Measurements from ENCODE around the gene FCGBP.

Gene FCGBP

DNA sequence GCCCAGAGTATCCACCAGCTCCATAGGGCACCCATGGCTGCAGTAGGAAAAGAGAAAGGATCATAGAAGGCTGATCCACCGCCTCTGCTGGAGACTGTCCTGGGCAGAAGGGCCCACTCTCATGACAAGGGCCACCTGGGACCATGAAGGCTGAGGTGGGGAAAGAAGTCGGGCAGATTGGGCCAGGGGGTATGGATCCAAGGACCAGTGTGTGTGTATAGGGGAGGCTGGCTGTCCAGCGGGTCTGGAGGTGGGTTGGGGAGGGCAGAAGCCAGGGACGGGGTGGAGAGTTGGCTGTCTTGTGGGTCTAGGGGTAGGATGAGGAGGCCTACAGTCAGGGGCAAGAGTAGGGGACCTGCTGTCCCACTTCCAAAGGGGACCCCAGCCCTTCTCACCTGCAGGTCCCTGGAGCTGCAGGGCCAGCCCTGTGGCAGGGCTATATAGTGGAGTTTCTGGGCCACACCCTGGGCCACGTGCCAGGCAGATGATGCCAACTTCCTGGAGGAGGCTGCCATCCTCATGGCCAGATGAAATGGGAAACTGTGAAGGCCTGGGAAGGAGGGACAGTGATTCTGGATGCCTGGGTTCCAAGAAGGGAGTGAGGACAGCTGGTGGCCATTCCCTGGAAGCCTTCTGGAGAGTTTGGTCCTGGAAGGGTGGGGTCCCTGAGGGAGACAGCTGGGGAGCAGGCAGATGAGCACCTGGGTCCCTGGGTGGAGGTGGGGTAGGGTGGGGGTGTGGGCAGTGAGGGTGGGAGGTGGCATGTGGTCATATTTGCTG lies at the start of gene FCGBP:
FCGBP (minus strand) TSS at position 51 of the 780 bp plus-strand sequence.
- H3K27ac ChIP-seq, result peak within 1 kb of the TSS; percentile 77; the same call in 1 of the 2 replicates

GRCh38 chr19:39983695-39984300 lies 49.4 kb upstream of the FCGBP start:
- H3K27ac ChIP-seq, result no peak overlapping the region
- TF ChIP-seq CTCF (conservative IDR thresholded peaks at IDR 0.05), result no peak

More for the DNA sequence above, at the start of gene FCGBP:
- TF ChIP-seq CTCF (conservative IDR thresholded peaks at IDR 0.05), result no peak

- no peak overlapping the region for H3K27ac ChIP-seq
- TF ChIP-seq CTCF (conservative IDR thresholded peaks at IDR 0.05), result no peak
These were observed 48.4 kb upstream of the FCGBP start for GRCh38 chr19:39982883-39983282.

DNA sequence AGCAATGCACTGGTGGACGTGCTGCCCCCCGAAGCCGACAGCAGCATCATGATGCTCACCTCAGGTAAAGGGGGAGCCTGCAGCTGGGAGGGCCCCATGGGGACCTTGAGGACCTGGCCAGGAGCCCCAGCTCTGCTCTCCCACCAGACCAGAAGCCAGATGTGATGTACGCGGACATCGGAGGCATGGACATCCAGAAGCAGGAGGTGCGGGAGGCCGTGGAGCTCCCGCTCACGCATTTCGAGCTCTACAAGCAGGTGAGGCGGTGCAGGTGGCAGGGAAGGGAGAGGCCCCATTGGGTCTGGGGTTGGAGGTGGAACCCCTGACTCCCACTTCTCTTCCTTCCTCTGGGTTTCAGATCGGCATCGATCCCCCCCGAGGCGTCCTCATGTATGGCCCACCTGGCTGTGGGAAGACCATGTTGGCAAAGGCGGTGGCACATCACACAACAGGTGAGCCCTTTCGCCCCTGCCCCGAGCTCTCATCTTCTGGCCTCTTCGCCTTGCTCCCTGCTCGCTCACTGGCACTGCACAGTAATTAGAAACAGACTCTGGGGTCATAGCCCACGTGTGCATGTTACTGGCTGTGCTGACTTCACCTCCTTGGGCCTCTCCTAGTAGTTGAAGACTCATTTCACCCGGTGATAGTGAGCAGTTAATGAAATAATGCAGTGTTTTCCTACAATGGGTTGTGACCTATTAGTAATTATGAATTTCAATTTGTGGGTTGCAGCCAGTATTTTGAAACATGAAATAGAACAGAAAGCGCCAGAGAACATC lies 40.1 kb upstream of the FCGBP start:
- no peak for TF ChIP-seq CTCF (conservative IDR thresholded peaks at IDR 0.05)
- no peak overlapping the region for H3K27ac ChIP-seq

DNA sequence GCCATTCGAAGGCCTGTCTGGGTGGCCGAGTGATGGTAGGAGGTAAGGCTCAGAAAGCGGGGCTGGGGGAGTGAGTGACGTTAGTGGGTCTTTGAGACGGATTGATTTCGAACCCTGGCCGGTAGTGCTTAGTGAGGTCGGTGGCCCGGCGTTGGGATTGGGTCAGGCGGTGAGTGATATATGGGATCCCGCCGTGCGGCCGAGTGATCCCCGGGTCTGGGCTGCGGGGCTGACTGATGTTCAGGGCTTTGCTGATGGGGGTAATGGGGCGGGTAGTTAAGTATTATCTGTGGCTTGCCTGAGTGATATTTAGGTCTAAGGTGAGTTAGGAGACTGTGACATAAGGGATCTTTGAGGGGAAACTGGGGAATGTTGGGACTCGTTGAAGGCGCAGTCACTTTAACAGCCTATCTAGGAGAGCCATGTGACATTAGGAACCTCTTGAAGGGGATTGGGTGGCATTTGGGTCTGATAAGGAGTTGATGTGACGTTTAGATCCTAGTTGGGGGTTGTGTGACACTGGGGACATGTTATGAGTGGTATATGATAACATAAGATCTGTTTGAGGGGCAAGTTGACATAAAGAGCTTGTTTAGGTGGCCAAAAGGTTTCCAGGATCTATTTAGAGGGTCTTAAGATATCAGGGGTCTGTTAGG lies 37.1 kb upstream of the FCGBP start:
- no peak for TF ChIP-seq CTCF (conservative IDR thresholded peaks at IDR 0.05)
- peak overlapping the region; percentile 94 for H3K27ac ChIP-seq

DNA sequence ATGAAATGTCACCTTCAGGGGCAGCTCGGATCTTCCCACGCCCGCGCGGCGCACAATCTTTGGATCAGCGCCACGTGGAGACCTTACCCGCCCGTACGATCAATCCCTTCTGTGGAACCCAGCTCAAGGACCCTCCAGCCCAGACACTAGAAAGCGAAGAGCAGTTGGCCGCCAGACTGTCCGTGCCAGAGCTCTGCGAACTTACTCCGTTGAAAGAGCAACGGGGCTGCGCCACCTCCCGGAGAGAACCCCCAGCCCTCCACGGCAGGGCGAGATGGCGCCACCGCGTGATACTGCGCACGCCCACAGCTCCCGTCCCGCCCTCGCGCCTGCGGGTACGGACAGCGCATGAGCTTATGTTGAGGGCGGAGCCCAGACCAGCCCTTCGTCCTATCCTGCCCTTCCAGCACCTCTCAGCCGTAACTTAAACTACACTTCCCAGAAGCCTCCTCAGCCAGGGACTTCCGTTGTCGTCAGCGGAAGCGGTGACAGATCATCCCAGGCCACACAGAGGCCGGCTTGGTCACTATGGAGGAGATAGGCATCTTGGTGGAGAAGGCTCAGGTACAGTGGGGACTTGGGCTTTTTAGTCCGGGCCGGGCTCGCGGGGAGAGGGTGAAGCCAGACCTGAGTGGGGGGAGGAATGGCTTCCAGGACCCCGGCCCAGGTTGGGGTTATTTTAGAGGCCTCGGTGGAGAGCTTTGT lies 36.4 kb upstream of the FCGBP start, which contains the start of gene PSMC4:
PSMC4 (plus strand) TSS at position 491 of the 705 bp plus-strand sequence; CDS start at position 529, 38 bp downstream.
- peak within 1 kb of the TSS; percentile 94 for H3K27ac ChIP-seq

More for the DNA sequence above, 36.4 kb upstream of the FCGBP start, which contains the start of gene PSMC4:
- TF ChIP-seq CTCF (conservative IDR thresholded peaks at IDR 0.05), result peak; percentile 91

Data from VCaP (cell line).